ENCODE data around the gene HEPN1.

HEPN1 gene

DNA sequence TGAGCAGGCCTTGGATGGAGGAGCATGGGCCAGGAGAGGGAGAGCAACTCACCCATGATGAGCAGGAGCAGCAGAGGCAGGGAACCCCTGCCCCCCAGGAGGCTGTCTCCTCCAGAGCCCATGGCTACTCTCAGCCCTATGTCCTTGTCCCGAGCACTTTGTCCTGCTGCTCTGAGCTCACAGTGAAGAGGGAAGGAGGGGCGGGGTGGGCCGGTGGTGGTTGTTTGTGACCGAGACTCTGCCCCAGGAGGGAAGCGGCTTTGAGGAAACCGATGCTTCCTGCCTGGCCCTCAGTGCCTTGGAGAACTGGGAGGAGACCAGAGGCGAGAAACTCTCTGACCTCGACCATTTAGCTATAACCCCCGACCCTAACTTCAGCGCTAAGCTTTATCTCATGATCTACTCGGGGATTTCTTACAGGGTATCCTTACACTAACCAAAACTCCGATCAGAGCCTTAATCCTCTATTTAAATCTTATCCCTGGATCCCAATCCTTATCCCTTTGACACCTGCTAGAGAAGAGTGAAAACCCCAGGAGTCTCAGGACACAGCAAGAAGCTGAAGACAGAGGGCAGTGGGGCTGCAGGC is 21.3 kb upstream of the HEPN1 start, which contains the start of gene ROBO4:
ROBO4 (minus strand) TSS at position 192 of the 589 bp plus-strand sequence; CDS start at position 122, 70 bp downstream.
- peak within 1 kb of the TSS; percentile 98 for H3K27ac ChIP-seq
- ChIA-PET POLR2A (ENCODE audit: low non-redundant PET) (interaction anchor here (1.8 kb wide), 1 partner anchor 21 kb away, joined by 7 read pairs; no protein-coding TSS in a partner anchor), CTCF (interaction anchor here (0.7 to 1.8 kb wide), 4 partner anchors 13 to 175 kb away, joined by 3 to 7 read pairs (median 4); no protein-coding TSS in a partner anchor)
- no peak for DNase-seq (ENCODE audit: low spot score)
- TF ChIP-seq CTCF (conservative IDR thresholded peaks at IDR 0.05; ENCODE audit: low read depth): no peak

- peak; percentile 72 for DNase-seq (ENCODE audit: low spot score)
- TF ChIP-seq CTCF (conservative IDR thresholded peaks at IDR 0.05; ENCODE audit: low read depth): no peak
- ChIA-PET CTCF (interaction anchor here (0.7 to 1.8 kb wide), 4 partner anchors 13 to 175 kb away, joined by 3 to 7 read pairs (median 4); no protein-coding TSS in a partner anchor), POLR2A (ENCODE audit: low non-redundant PET) (interaction anchor here (1.0 to 1.8 kb wide), 2 partner anchors 22 to 55 kb away, joined by 3 to 7 read pairs; no protein-coding TSS in a partner anchor)
- H3K27ac ChIP-seq: peak overlapping the region; percentile 98
These were observed 20.8 kb upstream of the HEPN1 start for GRCh38 chr11:124898263-124898680.

DNA sequence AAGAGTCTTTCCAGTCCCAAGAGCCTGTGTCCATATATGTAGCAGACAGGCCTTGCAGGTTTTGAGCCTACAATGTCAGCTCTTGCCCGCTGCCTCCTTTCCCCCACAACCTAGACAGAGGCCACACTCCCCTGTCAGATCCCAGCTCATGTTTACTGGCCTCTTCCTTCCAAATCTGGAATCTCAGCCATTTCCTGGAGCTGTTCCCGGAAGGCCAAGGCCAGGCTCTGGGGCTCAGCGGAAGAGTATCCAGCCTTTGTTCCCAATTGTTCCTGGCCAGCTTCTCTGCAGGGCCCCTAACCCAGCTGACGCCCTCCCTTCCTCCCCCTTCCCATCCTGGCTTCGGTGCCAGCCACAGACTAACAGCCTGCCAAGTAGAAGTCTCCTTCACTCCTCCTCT is 20.3 kb upstream of the HEPN1 start:
- ChIA-PET CTCF (interaction anchor here (0.9 to 1.8 kb wide), 3 partner anchors 14 to 33 kb away, joined by 3 to 7 read pairs (median 5); no protein-coding TSS in a partner anchor), POLR2A (ENCODE audit: low non-redundant PET) (interaction anchor here (1.0 to 1.8 kb wide), 2 partner anchors 22 to 55 kb away, joined by 3 to 7 read pairs; no protein-coding TSS in a partner anchor)
- DNase-seq (ENCODE audit: low spot score): peak; percentile 50
- no peak for TF ChIP-seq CTCF (conservative IDR thresholded peaks at IDR 0.05; ENCODE audit: low read depth)
- peak overlapping the region; percentile 98 for H3K27ac ChIP-seq

DNA sequence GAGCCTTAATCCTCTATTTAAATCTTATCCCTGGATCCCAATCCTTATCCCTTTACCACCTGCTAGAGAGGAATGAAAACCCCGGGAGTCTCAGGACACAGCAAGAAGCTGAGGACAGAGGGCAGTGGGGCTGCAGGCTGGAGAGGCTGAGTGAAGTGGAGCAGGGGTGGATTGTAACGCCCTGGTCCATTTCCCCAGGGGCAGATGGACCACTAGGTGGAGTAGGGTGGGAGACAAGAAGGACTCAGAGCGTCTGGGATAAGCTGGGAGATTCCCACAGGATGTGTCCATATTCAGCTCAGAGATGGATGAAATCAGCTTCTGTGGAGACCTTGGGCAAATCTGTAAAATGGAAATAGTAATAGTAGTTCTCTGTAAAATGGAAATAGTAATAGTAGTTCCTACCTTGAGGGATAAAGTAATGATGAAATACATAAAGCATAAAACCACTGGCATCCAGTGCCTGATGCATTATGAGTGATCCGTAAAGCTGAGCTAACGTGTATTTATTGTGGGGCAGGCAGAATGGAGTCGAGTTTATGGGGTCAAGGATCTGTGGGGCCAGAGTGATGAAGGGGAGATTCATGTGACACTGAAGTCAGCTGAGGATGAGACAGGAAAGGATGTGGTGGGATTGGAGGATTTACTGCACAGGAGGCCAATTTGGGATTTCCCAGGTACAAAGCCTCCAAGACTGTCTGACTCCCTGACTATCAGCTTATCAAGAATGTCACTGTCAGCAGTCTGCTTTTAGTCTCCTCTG is 19.5 kb upstream of the HEPN1 start:
- H3K27ac ChIP-seq: peak overlapping the region; percentile 98
- no peak for DNase-seq (ENCODE audit: low spot score)
- CTCF ChIA-PET: interaction anchor here (0.6 kb wide), 1 partner anchor 265 kb away, joined by 4 read pairs; the partner anchor contains the start of gene PKNOX2
- no peak for TF ChIP-seq CTCF (conservative IDR thresholded peaks at IDR 0.05; ENCODE audit: low read depth)
- POLR2A ChIA-PET (ENCODE audit: low non-redundant PET): interaction anchor here (1.6 to 1.8 kb wide), 2 partner anchors 23 to 54 kb away, joined by 7 read pairs; partner anchors contain the start of gene CCDC15

DNA sequence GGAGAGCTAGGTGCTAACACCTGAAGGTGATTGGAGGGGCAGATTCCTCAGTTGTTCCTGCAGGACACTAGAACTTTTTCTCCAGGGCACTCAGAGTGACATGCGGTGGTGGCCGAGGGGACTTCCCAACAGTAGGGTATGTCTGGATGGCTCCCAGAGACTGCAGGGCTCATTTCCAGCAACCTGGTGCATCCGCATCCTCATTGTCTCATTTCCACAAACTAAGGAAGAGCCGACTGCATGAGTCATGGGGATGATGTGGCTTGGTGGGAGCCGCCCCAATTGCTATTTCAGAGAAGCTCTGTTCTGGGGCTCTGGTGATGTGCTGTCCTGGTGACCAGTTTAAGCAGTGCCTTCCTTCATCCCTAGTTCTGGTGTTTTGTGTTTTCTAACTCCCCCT is 18.6 kb upstream of the HEPN1 start:
- peak overlapping the region; percentile 98 for H3K27ac ChIP-seq
- ChIA-PET POLR2A (ENCODE audit: low non-redundant PET) (interaction anchor here (1.6 kb wide), 1 partner anchor 53 kb away, joined by 7 read pairs; the partner anchor contains the start of gene CCDC15), CTCF (interaction anchor here (0.6 kb wide), 2 partner anchors 16 to 53 kb away, joined by 3 to 4 read pairs; no protein-coding TSS in a partner anchor)
- DNase-seq (ENCODE audit: low spot score): peak; percentile 89
- no peak for TF ChIP-seq CTCF (conservative IDR thresholded peaks at IDR 0.05; ENCODE audit: low read depth)

- H3K27ac ChIP-seq: no peak overlapping the region
- DNase-seq (ENCODE audit: low spot score): peak; percentile 56
- no peak for TF ChIP-seq CTCF (conservative IDR thresholded peaks at IDR 0.05; ENCODE audit: low read depth)
- ChIA-PET POLR2A (ENCODE audit: low non-redundant PET) (no interaction called here), CTCF (no interaction called here)
These were observed 16.4 kb upstream of the HEPN1 start for GRCh38 chr11:124902616-124903015.

All from RWPE1 (cell line).